Left lung (tissue), 10 donors: ENCODE results near the gene PPP2R2D. TPM values are rescaled to one million over a fixed set of nuclear protein-coding genes. Genes with fewer than 3 reads are reported as not detected.

Experiments used
- ATAC-seq: fragments of 200-7000 bp; cut with Tn5 transposase; one replicate; pipeline ENCODE4 v1.9.1; 2020; ENCODE audit warnings: moderate library complexity
- DNase-seq, 4 donors: peaks; one replicate each; pipeline ENCODE4 v3.0.0-alpha.2; 2013 to 2020
- H3K27ac ChIP-seq, 2 donors: fragments of 200-600 bp; sonication (generic) in 1 of 2; one replicate each; pipeline versions ENCODE4 v1.5.0 to v1.8.0; 2020 to 2021
- H3K27me3 ChIP-seq, 2 donors: fragments of 200-600 bp; sonication (generic) in 1 of 2; one replicate each; pipeline versions ENCODE4 v1.5.0 to v1.8.0; 2020 to 2021
- H3K36me3 ChIP-seq, 2 donors: fragments of 200-600 bp; sonication (generic) in 1 of 2; one replicate each; pipeline versions ENCODE4 v1.5.0 to v1.8.0; 2020 to 2021
- H3K4me1 ChIP-seq, 2 donors: fragments of 200-600 bp; one replicate each; pipeline ENCODE4 v1.8.0; 2021
- H3K4me3 ChIP-seq, 2 donors: fragments of 200-600 bp; sonication (generic) in 1 of 2; one replicate each; pipeline versions ENCODE4 v1.5.0 to v1.8.0; 2020 to 2021; ENCODE audit warnings: mild to moderate bottlenecking in 1 of 2
- H3K9me3 ChIP-seq, 2 donors: fragments of 200-600 bp; sonication (generic) in 1 of 2; one replicate each; pipeline versions ENCODE4 v1.5.0 to v1.8.0; 2020 to 2021
- CTCF ChIP-seq, 2 donors: fragments of 200-600 bp; sonication (generic) in 1 of 2; IDR thresholded peaks; one replicate each; pipeline versions ENCODE4 v1.5.0 to v1.8.0; 2021; ENCODE audit warnings: antibody characterized with exemption in 2 of 2
- intact Hi-C, 2 donors: fragments of 100-400 bp; cut with DNase I; formaldehyde crosslinking; loops; one replicate each; pipeline versions ENCODE4 v1.11.2 to v1.14.2; 2022
- polyA plus RNA-seq, 6 donors: library from polyadenylated mRNA; unstranded; fragments of 120-200 nt; gene quantifications; one replicate each; pipeline ENCODE4 v1.2.1, GENCODE V29; 2013; ENCODE audit not compliant: insufficient read length in 6 of 6
- total RNA-seq, 2 donors: library from RNA; stranded (reverse); fragmentation: NEBNext Ultra II Directional; extraction: Animal tissue kit (Norgen Biotek cat#: 25700); gene quantifications; one replicate each; pipeline ENCODE4 v1.2.1, GENCODE V29; 2021
- donor health status: DM: no; HTN: yes; CAD: no.
- donor health status: DM: no; HTN: no; CAD: no.

Gene PPP2R2D
- total and polyA plus RNA-seq, 8 donors = 22.7 to 42.4 (median 35.8) TPM

DNA sequence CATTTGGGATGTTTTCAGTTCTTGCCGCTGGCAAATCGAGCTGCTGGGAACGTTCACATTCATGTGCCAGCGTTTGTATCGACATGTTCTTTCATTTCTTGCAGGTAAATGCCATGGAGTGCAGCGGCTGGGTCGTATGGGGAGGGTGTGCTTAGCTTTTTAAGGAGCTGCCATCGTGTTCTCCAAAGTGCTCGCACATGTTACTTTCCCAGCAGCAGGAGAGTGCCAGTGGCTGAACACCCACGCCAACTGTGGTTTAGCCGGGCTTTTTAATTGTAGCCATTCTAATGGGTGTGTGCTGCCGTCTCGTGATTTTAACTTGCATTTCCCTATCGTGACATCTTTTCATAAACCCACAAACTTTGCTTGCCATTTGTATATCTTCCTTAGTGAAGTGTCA lies 92.5 kb downstream of the PPP2R2D start:
- H3K4me3 ChIP-seq = no peak overlapping the region
- intact Hi-C loops = no loop called here
- H3K9me3 ChIP-seq = no peaks in the 10 kb centered on the region
- H3K27ac ChIP-seq = no peak overlapping the region
- ATAC-seq (no peak), DNase-seq (no peak)
- H3K4me1 ChIP-seq = peaks cover 12 to 14% of the 10 kb centered on the region in 2 donors
- no peaks in the 10 kb centered on the region for H3K36me3 ChIP-seq
- H3K27me3 ChIP-seq = no peaks in the 10 kb centered on the region
- no peak for TF ChIP-seq CTCF (IDR thresholded peaks at IDR 0.05)

DNA sequence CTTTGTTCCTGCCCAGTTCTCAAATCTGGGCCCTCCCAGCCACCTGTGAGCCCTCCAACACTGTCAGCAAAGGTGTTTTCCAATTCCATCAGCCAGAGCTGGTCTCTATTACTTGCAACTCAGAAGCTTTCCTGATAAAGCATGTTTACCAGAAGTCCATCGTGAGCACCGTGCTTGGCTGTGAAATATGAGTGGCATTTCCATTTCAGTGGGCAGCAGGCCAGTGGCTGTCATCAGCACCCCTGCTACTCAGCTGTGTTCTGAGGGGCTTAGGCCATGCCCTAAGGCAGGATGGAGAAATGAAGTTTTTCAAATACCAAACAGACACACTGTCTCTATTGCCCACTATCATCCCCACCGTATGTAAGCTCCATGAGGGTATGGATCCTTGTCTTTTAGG lies 93.6 kb downstream of the PPP2R2D start:
- DNase-seq (no peak), ATAC-seq (no peak)
- intact Hi-C loops = no loop called here
- Histone ChIP-seq H3K27me3 (no peaks in the 10 kb centered on the region), H3K9me3 (no peaks in the 10 kb centered on the region), H3K36me3 (no peaks in the 10 kb centered on the region), H3K27ac (no peak overlapping the region), H3K4me1 (peaks cover 14 to 19% of the 10 kb centered on the region in 2 donors), H3K4me3 (no peak overlapping the region)
- TF ChIP-seq CTCF (IDR thresholded peaks at IDR 0.05) = no peak

GRCh38 chr10:131996466-131997365 lies 95.9 kb downstream of the PPP2R2D start:
- intact Hi-C loops = no loop called here
- H3K27me3 ChIP-seq = no peaks in the 10 kb centered on the region
- peaks cover 14 to 19% of the 10 kb centered on the region in 2 donors for H3K4me1 ChIP-seq
- TF ChIP-seq CTCF (IDR thresholded peaks at IDR 0.05) = no peak
- no peak overlapping the region for H3K4me3 ChIP-seq
- no peaks in the 10 kb centered on the region for H3K9me3 ChIP-seq
- H3K36me3 ChIP-seq = no peaks in the 10 kb centered on the region
- H3K27ac ChIP-seq = peak overlapping the region; percentile 73 to 86
- peak in 1 of 4 donors; percentile 46 for DNase-seq
- peak; percentile 60 for ATAC-seq

GRCh38 chr10:131997366-131998049 lies 96.7 kb downstream of the PPP2R2D start:
- H3K27me3 ChIP-seq = no peaks in the 10 kb centered on the region
- DNase-seq (peak; percentile 68 to 87 (median 84)), ATAC-seq (peak; percentile 86)
- no peak overlapping the region for H3K4me3 ChIP-seq
- H3K27ac ChIP-seq = peak overlapping the region; percentile 73 to 86
- H3K4me1 ChIP-seq = peaks cover 14 to 19% of the 10 kb centered on the region in 2 donors
- no peak for TF ChIP-seq CTCF (IDR thresholded peaks at IDR 0.05)
- intact Hi-C loops = no loop called here
- H3K36me3 ChIP-seq = no peaks in the 10 kb centered on the region
- no peaks in the 10 kb centered on the region for H3K9me3 ChIP-seq
